Stimulated activated CD4-positive, alpha-beta T cell treated with anti-CD3 and anti-CD28 coated beads, Interleukin-1b, Interleukin-23, amount 100 ng/mL, for 4 hours (primary cell): ENCODE data around the gene GPC3.

Source experiments
- DNase-seq, 2 donors: peaks; one replicate each; pipeline ENCODE4 v3.0.0-alpha.2; 2020; ENCODE audit warnings: low read depth in 2 of 2

Gene GPC3

DNA sequence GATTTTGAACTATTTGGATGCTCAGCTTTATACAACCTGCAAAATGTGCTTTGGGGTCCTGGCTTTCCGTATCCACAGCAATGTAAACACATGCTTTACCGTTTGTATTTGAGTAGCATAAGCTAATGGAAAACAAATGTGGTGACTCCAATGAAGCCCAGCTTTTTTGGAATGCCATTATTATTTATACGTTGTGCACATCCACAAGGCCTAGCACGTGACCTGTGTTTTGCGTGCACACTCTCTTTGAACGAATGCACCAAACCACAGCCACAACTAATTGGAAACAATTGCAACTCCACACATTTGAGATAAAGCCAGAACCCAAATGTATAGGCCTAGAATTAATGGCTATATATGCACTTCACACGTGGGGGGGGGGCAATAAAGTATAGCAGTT is 380.6 kb downstream of the GPC3 start:
- DNase-seq, result no peak

DNA sequence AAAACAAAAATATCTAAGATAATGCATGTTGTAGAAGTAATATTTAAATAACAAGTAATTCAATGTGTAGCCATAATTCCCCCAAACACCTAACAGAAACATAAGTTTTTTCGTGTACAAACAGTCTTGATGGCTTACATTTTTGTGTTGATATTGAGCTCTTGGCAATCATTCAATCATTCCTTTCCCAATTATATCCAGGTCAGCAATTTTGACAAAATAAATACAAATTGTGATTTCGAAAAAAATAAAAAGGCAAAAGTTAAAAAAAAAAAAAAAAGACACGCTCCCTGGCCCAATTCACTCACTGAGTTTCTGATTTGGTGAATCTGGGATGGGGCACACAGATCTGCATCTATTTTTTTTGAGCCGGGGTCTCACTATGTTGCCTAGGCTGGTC is 382.5 kb downstream of the GPC3 start:
- DNase-seq, result no peak

DNA sequence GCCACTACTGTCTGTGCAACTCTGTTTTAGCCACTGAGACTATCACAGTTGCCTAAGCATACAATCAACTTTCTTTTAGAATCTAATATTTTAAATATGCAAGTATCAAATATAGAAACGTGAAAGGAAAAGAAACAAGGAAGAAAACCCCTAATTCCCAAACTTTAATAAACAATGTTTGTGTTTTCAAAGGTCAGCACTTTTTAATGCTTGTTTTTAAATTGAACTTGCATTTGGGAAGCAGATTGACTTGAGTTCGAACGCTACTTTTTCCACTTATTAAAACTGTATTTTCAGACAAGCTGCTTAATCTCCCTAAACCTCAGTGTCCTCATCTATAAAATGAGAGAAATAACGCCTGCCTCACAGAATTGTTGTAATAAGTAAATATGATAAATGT is 384.3 kb downstream of the GPC3 start:
- no peak for DNase-seq

DNA sequence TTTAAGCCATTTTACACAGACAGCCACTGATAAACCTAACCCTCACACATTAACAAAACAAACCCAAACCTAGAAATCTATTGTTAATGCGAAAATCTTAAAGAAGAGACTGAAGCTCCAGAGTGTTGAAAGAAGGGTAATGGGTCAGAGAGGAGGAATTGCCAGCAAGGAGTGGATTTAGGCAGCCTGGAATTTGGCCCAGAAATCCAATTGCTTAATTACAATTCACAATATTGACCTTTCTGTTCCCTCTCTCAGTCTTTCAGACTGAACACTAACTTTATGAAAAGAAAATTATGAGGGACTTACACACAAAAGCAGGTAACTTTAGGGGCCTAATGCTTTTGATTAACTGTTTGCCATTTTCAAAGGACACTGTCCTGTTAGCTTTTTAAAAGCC is 384.9 kb downstream of the GPC3 start:
- DNase-seq, result no peak

- no peak for DNase-seq
Measured at GRCh38 chrX:133598601-133599335, 386.6 kb downstream of the GPC3 start.

DNA sequence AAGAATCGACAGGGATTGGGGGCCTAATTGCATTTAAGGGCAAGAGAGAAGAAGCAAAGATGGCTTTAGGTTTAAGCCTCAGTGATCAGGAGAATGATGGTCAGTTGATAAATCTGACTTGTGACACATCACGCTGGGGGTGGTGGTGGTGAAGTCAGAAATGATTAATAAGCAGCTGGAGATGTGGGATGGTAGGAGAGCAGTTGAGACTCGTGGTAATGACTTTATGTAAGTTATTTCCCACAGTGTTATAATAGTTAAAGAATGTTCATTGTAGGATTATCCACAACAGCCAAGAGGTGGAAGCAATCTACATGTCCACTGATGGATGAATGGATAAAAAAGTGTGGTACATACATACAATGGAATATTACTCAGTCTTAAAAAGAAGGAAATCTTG is 391.2 kb downstream of the GPC3 start:
- DNase-seq, result no peak

DNA sequence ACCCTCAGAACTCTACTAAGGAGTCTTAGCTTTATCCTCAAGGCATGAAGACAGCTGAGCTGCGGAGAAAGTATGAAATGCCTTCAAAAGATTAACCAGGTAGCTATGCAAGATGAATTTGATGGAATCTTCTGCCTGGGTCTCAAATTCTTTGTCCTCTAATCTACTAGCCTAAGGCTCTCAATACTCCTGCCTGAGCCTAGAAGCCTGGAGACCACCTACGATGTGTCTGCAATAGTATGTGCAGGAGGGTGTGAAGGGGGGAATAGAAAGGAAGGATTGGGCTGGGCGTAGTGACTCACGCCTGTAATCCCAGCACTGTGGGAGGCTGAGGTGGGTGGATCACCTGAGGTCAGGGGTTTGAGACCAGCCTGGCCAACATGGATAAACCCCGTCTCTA is 391.9 kb downstream of the GPC3 start:
- no peak for DNase-seq

GRCh38 chrX:133590703-133591505 is 394.5 kb downstream of the GPC3 start:
- DNase-seq, result no peak

DNA sequence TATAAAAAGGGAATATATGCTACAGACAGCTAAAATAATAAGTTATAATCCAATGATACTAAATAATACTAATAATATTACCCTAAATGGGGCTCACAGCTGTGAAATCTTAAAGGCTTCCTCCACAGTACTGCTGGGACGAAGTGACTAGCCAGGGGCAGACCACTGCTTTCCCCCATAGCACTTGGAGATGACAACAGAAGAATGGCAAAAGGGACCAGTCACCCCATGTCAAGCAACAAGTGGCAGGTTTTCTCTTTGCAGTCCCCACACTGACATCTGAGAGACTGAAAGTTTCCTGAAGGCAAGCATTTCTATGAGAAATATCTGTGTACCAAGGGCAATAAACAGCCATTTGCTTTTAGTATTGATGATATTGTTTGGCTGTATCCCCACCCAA is 396.6 kb downstream of the GPC3 start:
- no peak for DNase-seq

- DNase-seq, result no peak
Measured at GRCh38 chrX:133587818-133588217, 397.6 kb downstream of the GPC3 start.

- DNase-seq, result no peak
Measured at GRCh38 chrX:133587071-133587470, 398.3 kb downstream of the GPC3 start.

DNA sequence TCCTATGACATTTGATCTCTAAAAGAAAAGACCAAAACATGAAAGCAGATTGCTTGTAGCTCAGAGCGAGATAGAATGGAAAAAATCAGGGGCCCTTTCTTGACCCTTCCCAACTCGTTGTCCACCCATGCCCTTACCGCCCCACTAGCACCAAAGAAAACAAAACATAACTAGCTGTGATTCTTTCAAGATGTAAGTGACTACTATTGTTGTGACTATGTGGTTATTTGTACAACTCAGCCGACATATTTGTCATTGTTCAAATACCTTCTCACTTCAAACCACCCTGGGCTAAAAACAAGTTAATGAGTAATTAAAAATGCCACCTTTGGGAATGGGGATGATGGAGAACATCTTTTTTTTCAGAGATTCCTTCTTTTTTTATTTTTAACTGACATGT is 399.0 kb downstream of the GPC3 start:
- DNase-seq, result no peak

GRCh38 chrX:133583825-133584224 is 401.6 kb downstream of the GPC3 start:
- DNase-seq, result no peak

GRCh38 chrX:133580625-133581024 is 404.8 kb downstream of the GPC3 start:
- no peak for DNase-seq

DNA sequence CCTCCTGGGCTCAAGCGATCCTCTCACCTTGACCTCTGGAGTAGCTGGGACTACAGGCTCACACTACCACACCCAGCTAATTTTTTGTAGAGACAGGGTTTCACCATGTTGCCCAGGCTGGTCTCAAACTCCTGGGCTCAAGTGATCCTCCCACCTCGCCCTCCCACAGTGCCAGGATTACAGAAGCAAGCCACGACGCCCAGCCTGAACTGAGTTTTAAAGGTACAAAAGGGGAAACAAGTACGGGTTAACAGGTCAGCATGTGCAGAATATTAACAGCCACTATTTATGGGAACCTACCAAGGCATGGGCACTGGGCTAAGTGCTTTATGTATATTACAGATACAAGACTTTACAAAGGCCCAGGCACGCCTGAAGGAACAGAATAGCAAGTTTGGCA is 405.8 kb downstream of the GPC3 start:
- DNase-seq, result no peak

GRCh38 chrX:133576876-133577275 is 408.5 kb downstream of the GPC3 start:
- no peak for DNase-seq

GRCh38 chrX:133575501-133576136 is 409.8 kb downstream of the GPC3 start:
- no peak for DNase-seq

GRCh38 chrX:133574716-133575115 is 410.7 kb downstream of the GPC3 start:
- no peak for DNase-seq

DNA sequence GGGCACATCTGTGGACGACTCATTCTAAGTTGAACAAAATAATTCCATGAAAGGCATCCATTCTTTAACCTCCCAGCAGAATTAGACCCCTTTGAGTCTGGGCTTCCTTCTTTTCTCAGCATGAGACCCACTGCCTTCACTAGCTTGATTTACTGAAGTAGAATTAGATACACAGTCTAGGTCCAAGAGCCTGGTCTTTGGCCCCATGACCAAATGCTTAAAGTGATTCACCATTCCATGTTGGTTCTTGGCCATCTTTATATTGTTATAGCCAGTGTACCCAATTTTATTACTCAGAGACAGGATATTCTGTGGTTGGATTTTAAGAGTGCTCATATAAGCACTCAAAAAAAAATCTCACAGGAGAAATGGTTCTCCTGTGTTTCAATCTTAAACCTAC is 414.8 kb downstream of the GPC3 start:
- no peak for DNase-seq

DNA sequence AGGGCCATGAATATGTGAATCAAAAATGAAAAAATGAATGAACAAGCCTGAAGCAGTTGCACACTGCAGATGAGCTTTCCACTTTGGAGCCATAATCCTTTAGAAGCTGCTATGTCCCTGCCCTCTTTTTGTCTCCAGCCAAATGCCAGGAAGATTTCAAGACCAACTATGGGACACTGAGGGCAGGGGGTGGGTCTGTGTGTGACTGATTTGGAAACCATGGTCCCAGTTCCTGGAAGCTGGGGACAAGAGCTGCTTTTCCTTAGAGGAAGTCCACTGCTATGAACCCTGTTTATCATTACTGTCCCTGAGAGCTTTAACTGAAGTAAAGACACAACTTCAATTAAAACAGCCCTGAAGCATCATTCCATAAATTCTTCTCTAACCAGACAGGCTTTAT is 416.2 kb downstream of the GPC3 start:
- no peak for DNase-seq

DNA sequence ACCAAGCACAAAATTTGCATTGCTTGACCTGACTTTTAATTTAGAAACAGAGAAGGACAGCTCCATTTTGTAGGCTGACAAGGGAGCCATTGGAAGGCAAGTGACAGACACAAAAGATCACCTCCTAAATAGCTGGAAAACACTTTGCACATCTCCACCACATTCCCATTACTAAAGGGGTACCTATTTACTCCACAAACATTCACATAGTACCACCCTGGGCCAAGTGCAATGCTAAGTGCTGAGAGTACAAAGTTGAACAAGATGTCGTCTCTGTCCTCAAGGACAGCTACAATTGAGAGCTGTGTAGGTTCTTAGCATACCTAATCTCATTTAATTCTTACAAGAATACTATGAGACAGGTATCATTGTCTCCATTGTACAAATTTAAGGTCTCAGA is 417.3 kb downstream of the GPC3 start:
- DNase-seq, result no peak

DNA sequence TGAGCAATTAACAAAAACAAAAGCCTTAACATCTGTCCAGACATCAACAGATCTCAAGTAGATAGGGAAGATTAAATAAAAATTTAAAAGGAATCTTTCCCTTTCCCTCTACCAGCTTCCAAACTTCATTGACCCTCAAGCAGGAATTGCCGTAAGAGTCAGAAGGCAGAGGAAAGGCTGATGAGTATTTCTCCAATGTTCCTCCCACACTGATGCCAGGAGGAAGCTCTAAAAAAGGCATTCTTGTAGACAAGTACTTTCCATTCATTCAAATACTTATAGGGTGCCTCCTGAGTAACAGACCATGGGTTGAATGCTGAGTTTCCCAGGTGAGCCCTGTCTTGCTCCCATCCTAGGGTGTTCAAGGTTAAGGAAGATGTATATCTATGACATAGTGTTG is 418.5 kb downstream of the GPC3 start:
- no peak for DNase-seq

GRCh38 chrX:133563705-133564104 is 421.7 kb downstream of the GPC3 start:
- no peak for DNase-seq
